B cell (primary cell): ENCODE measurements around the gene BTBD8. TPM values are rescaled to one million over a fixed set of nuclear protein-coding genes. Genes with fewer than 3 reads are reported as not detected.

Experiments used
- ATAC-seq: fragments of 200-7000 bp; cut with Tn5 transposase; one replicate; pipeline ENCODE4 v1.10.0; 2021; ENCODE audit warnings: low read depth, mild to moderate bottlenecking, moderate number of reproducible peaks, moderate library complexity
- CTCF ChIA-PET: fragments of 350-600 bp; sonication (Branson Sonifier 250); formaldehyde crosslinking; loops from one replicate; lab custom pipeline; 2021; ENCODE audit warnings: antibody characterized with exemption, inconsistent platforms; lab: Charles Lee
- POLR2A ChIA-PET: fragments of 350-600 bp; sonication (Branson Sonifier 250); formaldehyde crosslinking; loops from one replicate; lab custom pipeline; 2021; ENCODE audit warnings: antibody characterized with exemption; lab: Charles Lee
- DNase-seq: peaks from one replicate; pipeline ENCODE4 v3.0.0; 2013
- H2AFZ ChIP-seq: 2 replicates; pipeline ENCODE4 v1.6.1; 2012; ENCODE audit warnings: mild to moderate bottlenecking, low read depth, low read length; ENCODE audit not compliant: insufficient read depth, poor library complexity, severe bottlenecking
- H3K27ac ChIP-seq, 2 donors: 1 replicate in 1 of 2; 2 replicates in 1 of 2; pipeline ENCODE4 v1.5.1; 2012 to 2013; ENCODE audit warnings: low read length in 2 of 2, mild to moderate bottlenecking in 2 of 2, moderate library complexity in 1 of 2
- H3K27me3 ChIP-seq, 4 experiments: fragments of 200-600 bp in 1 of 4; sonication (generic) in 1 of 4; replicated peaks in 1 of 4; 1 replicate in 2 of 4; 2 replicates in 2 of 4; pipeline versions ENCODE4 v1.6.1 to v1.7.0; 2013 to 2016; ENCODE audit warnings: low read length in 3 of 4, mild to moderate bottlenecking in 2 of 4, mixed read lengths in 1 of 4, moderate library complexity in 1 of 4; ENCODE audit not compliant: insufficient read depth in 4 of 4, control insufficient read depth in 3 of 4; ENCODE audit errors: control extremely low read depth in 1 of 4
- H3K36me3 ChIP-seq, 2 experiments: replicated peaks in 1 of 2; 1 replicate in 1 of 2; 2 replicates in 1 of 2; pipeline versions ENCODE4 v1.6.1 to v1.7.1; 2013; ENCODE audit warnings: low read length in 1 of 2; ENCODE audit not compliant: insufficient read depth in 2 of 2, control insufficient read depth in 1 of 2; ENCODE audit errors: control extremely low read depth in 1 of 2, extremely low read depth in 1 of 2
- H3K4me1 ChIP-seq, 2 donors: fragments of 200-600 bp in 1 of 2; sonication (generic) in 1 of 2; 1 replicate in 1 of 2; 2 replicates in 1 of 2; pipeline versions ENCODE4 v1.5.1 to v1.6.1; 2013 to 2017; ENCODE audit warnings: low read length in 2 of 2; ENCODE audit not compliant: control insufficient read depth in 2 of 2, insufficient read depth in 2 of 2
- H3K4me2 ChIP-seq: replicated peaks from 2 replicates; pipeline ENCODE3; 2012; ENCODE audit warnings: mild to moderate bottlenecking, low read depth, low read length; ENCODE audit not compliant: poor library complexity, severe bottlenecking
- H3K4me3 ChIP-seq, 5 experiments: fragments of 200-600 bp in 1 of 5; sonication (generic) in 1 of 5; 1 replicate in 3 of 5; 2 replicates in 2 of 5; pipeline versions ENCODE4 v1.5.1 to v1.7.0; 2011 to 2016; ENCODE audit warnings: low read length in 4 of 5, mild to moderate bottlenecking in 4 of 5, low read depth in 2 of 5, control low read depth in 1 of 5, moderate library complexity in 1 of 5; ENCODE audit not compliant: insufficient read depth in 1 of 5; ENCODE audit errors: control extremely low read depth in 1 of 5, extremely low read depth in 1 of 5
- H3K79me2 ChIP-seq: fragments of 200-600 bp; sonication (generic); one replicate; pipeline ENCODE4 v1.6.0; 2016; ENCODE audit warnings: low read length; ENCODE audit not compliant: control insufficient read depth, insufficient read depth
- H3K9ac ChIP-seq: fragments of 200-600 bp; sonication (generic); 2 replicates; pipeline ENCODE4 v1.6.1; 2017; ENCODE audit warnings: mild to moderate bottlenecking, low read length, moderate library complexity
- H3K9me3 ChIP-seq, 3 donors: one replicate each; pipeline versions ENCODE4 v1.6.1 to v1.7.1; 2013; ENCODE audit warnings: low read length in 2 of 3; ENCODE audit not compliant: control insufficient read depth in 2 of 3, insufficient read depth in 1 of 3; ENCODE audit errors: control extremely low read depth in 1 of 3
- H4K20me1 ChIP-seq: 2 replicates; pipeline ENCODE4 v1.6.0; 2012; ENCODE audit warnings: mild to moderate bottlenecking, low read length; ENCODE audit not compliant: insufficient read depth, control insufficient read depth, poor library complexity, severe bottlenecking
- H3K27ac Mint-ChIP-seq: one replicate; pipeline ENCODE4 v1.8.0; 2021; ENCODE audit warnings: mixed read lengths
- H3K27me3 Mint-ChIP-seq: one replicate; pipeline ENCODE4 v1.8.0; 2021; ENCODE audit warnings: mixed read lengths
- H3K4me1 Mint-ChIP-seq: one replicate; pipeline ENCODE4 v1.8.0; 2021; ENCODE audit warnings: mixed read lengths
- H3K4me3 Mint-ChIP-seq: one replicate; pipeline ENCODE4 v1.8.0; 2021; ENCODE audit warnings: mixed read lengths
- H3K9me3 Mint-ChIP-seq: one replicate; pipeline ENCODE4 v1.8.0; 2022; ENCODE audit warnings: mixed read lengths; ENCODE audit not compliant: insufficient read depth
- EZH2 ChIP-seq: IDR thresholded peaks from 2 replicates; pipeline ENCODE4 v1.6.1; 2012; ENCODE audit warnings: borderline replicate concordance, low read depth, mild to moderate bottlenecking, moderate library complexity, low read length; ENCODE audit not compliant: insufficient read depth, poor library complexity, severe bottlenecking
- WGBS: methylation state at CpG from one replicate; pipeline ENCODE4 v1.1.5; 2013; ENCODE audit warnings: missing lambda C conversion rate; ENCODE audit not compliant: insufficient coverage; 5-methylcytosine and 5-hydroxymethylcytosine counted together
- intact Hi-C: fragments of 100-400 bp; cut with micrococcal nuclease; formaldehyde crosslinking; loops from one replicate; pipeline ENCODE4 v1.10.0; 2022
- polyA plus RNA-seq: library from polyadenylated mRNA; depleted of rRNA; stranded (reverse); fragments of >200 nt; gene quantifications from 2 replicates; pipeline ENCODE4 v1.2.3, GENCODE V29; 2012
- total RNA-seq, 2 donors: library from RNA; stranded (reverse); fragments of 120-200 nt in 1 of 2; gene quantifications; 1 replicate in 1 of 2; 2 replicates in 1 of 2; pipeline versions ENCODE4 v1.2.3 to v1.2.4, GENCODE V29; 2013 to 2022
- TF ChIP-seq, protein P1 (sequence below): fragments of 200-600 bp; IDR thresholded peaks from one replicate; pipeline ENCODE4 v1.8.0; 2022; ENCODE audit warnings: antibody characterized with exemption, mild to moderate bottlenecking

BTBD8 gene
- total and polyA plus RNA-seq, 2 donors (not counting 1 experiment from before 2014, with no cell fraction given), result 0.46 to 1.9 TPM

DNA sequence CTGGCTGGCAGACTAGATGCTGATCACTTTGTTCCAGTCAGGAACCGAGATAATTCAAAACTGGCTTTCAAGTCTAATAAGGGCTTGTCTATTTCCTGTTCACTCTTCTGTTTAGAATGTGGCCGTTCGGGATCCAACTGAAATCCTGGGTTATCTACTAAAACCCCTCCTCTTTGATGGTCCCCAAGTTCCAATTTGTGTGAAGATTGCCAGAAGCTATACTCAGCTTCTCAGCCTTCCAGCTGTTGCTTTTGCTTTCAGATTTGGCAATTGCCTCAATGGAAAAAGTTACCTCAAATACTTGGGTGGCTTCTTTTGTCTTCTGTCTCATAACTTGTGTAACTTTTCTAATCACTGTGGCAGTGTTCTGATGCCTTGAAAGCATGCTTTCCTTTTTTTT is 43.7 kb downstream of the BTBD8 start:
- no peak overlapping the region for H3K4me3 ChIP-seq
- H3K9me3 Mint-ChIP-seq, result no peaks in the 10 kb centered on the region
- H3K9ac ChIP-seq, result no peak overlapping the region
- no peaks in the 10 kb centered on the region for H3K27me3 Mint-ChIP-seq
- ChIA-PET POLR2A (no interaction called here), CTCF (no interaction called here)
- no peaks in the 10 kb centered on the region for H3K27me3 ChIP-seq
- no peak overlapping the region for H3K4me3 Mint-ChIP-seq
- H3K27ac ChIP-seq, result no peak overlapping the region
- H3K9me3 ChIP-seq, result no peaks in the 10 kb centered on the region
- no peaks in the 10 kb centered on the region for H3K4me1 ChIP-seq
- DNase-seq (no peak), ATAC-seq (no peak)
- no peak overlapping the region for H2AFZ ChIP-seq
- no peak overlapping the region for H3K4me2 ChIP-seq
- no peaks in the 10 kb centered on the region for H4K20me1 ChIP-seq
- no peaks in the 10 kb centered on the region for H3K79me2 ChIP-seq
- TF ChIP-seq, protein P1, sequence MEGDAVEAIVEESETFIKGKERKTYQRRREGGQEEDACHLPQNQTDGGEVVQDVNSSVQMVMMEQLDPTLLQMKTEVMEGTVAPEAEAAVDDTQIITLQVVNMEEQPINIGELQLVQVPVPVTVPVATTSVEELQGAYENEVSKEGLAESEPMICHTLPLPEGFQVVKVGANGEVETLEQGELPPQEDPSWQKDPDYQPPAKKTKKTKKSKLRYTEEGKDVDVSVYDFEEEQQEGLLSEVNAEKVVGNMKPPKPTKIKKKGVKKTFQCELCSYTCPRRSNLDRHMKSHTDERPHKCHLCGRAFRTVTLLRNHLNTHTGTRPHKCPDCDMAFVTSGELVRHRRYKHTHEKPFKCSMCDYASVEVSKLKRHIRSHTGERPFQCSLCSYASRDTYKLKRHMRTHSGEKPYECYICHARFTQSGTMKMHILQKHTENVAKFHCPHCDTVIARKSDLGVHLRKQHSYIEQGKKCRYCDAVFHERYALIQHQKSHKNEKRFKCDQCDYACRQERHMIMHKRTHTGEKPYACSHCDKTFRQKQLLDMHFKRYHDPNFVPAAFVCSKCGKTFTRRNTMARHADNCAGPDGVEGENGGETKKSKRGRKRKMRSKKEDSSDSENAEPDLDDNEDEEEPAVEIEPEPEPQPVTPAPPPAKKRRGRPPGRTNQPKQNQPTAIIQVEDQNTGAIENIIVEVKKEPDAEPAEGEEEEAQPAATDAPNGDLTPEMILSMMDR, result no peak
- no peak for TF ChIP-seq EZH2
- no peaks in the 10 kb centered on the region for H3K36me3 ChIP-seq
- H3K27ac Mint-ChIP-seq, result no peak overlapping the region
- H3K4me1 Mint-ChIP-seq, result no peaks in the 10 kb centered on the region
- intact Hi-C loops, result no loop called here
- 19% methylated on average over 3 of the region's 3 CpGs for WGBS

DNA sequence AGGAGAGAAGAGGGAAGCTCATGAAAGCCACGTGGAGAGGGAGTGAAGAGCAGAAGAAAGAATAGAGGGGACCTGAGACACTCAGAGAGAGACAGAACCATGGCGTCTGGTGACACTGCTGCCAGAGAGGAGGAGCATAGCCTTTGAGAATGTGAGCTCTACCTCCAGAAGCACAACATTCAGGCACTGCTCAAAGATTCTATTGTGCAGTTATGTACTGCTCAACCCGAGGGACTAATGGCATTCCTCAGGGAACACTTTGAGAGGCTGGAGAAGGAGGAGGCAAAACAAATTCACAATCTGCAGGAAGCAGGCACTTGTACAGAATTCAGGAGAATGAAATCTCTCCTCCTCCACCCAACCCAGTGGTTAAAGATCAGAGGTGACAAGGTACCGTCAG is 45.1 kb downstream of the BTBD8 start:
- Histone ChIP-seq H3K36me3 (no peaks in the 10 kb centered on the region), H3K9me3 (no peaks in the 10 kb centered on the region), H3K4me2 (no peak overlapping the region), H2AFZ (no peak overlapping the region), H3K27ac (no peak overlapping the region), H3K27me3 (no peaks in the 10 kb centered on the region), H3K4me1 (no peaks in the 10 kb centered on the region), H3K9ac (no peak overlapping the region), H3K4me3 (no peak overlapping the region), H3K79me2 (no peaks in the 10 kb centered on the region), H4K20me1 (no peaks in the 10 kb centered on the region)
- H3K27me3 Mint-ChIP-seq, result no peaks in the 10 kb centered on the region
- TF ChIP-seq, protein P1, result no peak
- no peak for TF ChIP-seq EZH2
- H3K27ac Mint-ChIP-seq, result no peak overlapping the region
- no peaks in the 10 kb centered on the region for H3K9me3 Mint-ChIP-seq
- DNase-seq, result no peak
- no peak for ATAC-seq
- 71% methylated on average over 2 of the region's 4 CpGs for WGBS
- ChIA-PET POLR2A (no interaction called here), CTCF (no interaction called here)
- H3K4me3 Mint-ChIP-seq, result no peak overlapping the region
- intact Hi-C loops, result no loop called here
- H3K4me1 Mint-ChIP-seq, result no peaks in the 10 kb centered on the region
